ENCODE data around the gene GPC6.
"Not testable (repeated sequence)": the region's sequence is repeated elsewhere in the genome, so short reads cannot be mapped to it uniquely, and the experiment has no call there.

GPC6 gene

GRCh38 chr13:94328381-94329041, 1101.9 kb downstream of the GPC6 start:
- DNase-seq (ENCODE audit: low spot score): no peak

GRCh38 chr13:94329277-94329676, 1102.7 kb downstream of the GPC6 start:
- DNase-seq (ENCODE audit: low spot score): no peak

GRCh38 chr13:94329754-94330551, 1103.3 kb downstream of the GPC6 start:
- no peak for DNase-seq (ENCODE audit: low spot score)

GRCh38 chr13:94330552-94331071, 1104.0 kb downstream of the GPC6 start:
- DNase-seq (ENCODE audit: low spot score): no peak

GRCh38 chr13:94331281-94331680, 1104.7 kb downstream of the GPC6 start:
- no peak for DNase-seq (ENCODE audit: low spot score)

GRCh38 chr13:94332359-94333096, 1105.9 kb downstream of the GPC6 start:
- DNase-seq (ENCODE audit: low spot score): no peak

- no peak for DNase-seq (ENCODE audit: low spot score)
Observed at GRCh38 chr13:94333131-94333820, 1106.7 kb downstream of the GPC6 start.

GRCh38 chr13:94335761-94336526, 1109.3 kb downstream of the GPC6 start:
- no peak for DNase-seq (ENCODE audit: low spot score)

GRCh38 chr13:94339116-94339687, 1112.6 kb downstream of the GPC6 start:
- DNase-seq (ENCODE audit: low spot score): no peak

- DNase-seq (ENCODE audit: low spot score): no peak
Observed at GRCh38 chr13:94342436-94343242, 1116.0 kb downstream of the GPC6 start.

GRCh38 chr13:94343243-94343585, 1116.6 kb downstream of the GPC6 start:
- DNase-seq (ENCODE audit: low spot score): no peak

- not testable (repeated sequence) for DNase-seq (ENCODE audit: low spot score)
Observed at GRCh38 chr13:94343687-94344086, 1117.1 kb downstream of the GPC6 start.

GRCh38 chr13:94344126-94344818, 1117.7 kb downstream of the GPC6 start:
- no peak for DNase-seq (ENCODE audit: low spot score)

GRCh38 chr13:94345374-94346195, 1119.0 kb downstream of the GPC6 start:
- no peak for DNase-seq (ENCODE audit: low spot score)

GRCh38 chr13:94346261-94347019, 1119.8 kb downstream of the GPC6 start:
- no peak for DNase-seq (ENCODE audit: low spot score)

- DNase-seq (ENCODE audit: low spot score): no peak
Observed at GRCh38 chr13:94351292-94351990, 1124.8 kb downstream of the GPC6 start.

GRCh38 chr13:94352057-94352456, 1125.5 kb downstream of the GPC6 start:
- DNase-seq (ENCODE audit: low spot score): no peak
